ENCODE data around the gene ACOX3.

GRCh38 chr4:8379771-8380170, 60.8 kb downstream of the ACOX3 start:
- TF ChIP-seq EZH2 (IDR thresholded peaks at IDR 0.05; ENCODE audit: low read depth, low read length, severe bottlenecking) = no peak
- no peak for TF ChIP-seq EP300 (IDR thresholded peaks at IDR 0.05; ENCODE audit: borderline replicate concordance in 1 of 2, low read depth in 2 of 2, low read length in 2 of 2)
- no peak for TF ChIP-seq TAF1 (IDR thresholded peaks at IDR 0.05; ENCODE audit: low read depth, low read length)
- TF ChIP-seq POLR2A (IDR thresholded peaks at IDR 0.05; ENCODE audit: control extremely low read depth in 1 of 2, low read depth in 2 of 2, low read length in 2 of 2) = no peak
- no peak for TF ChIP-seq BACH1 (IDR thresholded peaks at IDR 0.05; ENCODE audit: low read length)
